Inferior parietal cortex (tissue), 1 donor: ENCODE data around the gene MIP.
"Not testable (repeated sequence)": the region's sequence is repeated elsewhere in the genome, so short reads cannot be mapped to it uniquely, and the experiment has no call there.

Experiments
- DNase-seq: peaks from one replicate; pipeline ENCODE4 v3.0.0-alpha.2; 2016; ENCODE audit errors: extremely low spot score

Gene MIP

DNA sequence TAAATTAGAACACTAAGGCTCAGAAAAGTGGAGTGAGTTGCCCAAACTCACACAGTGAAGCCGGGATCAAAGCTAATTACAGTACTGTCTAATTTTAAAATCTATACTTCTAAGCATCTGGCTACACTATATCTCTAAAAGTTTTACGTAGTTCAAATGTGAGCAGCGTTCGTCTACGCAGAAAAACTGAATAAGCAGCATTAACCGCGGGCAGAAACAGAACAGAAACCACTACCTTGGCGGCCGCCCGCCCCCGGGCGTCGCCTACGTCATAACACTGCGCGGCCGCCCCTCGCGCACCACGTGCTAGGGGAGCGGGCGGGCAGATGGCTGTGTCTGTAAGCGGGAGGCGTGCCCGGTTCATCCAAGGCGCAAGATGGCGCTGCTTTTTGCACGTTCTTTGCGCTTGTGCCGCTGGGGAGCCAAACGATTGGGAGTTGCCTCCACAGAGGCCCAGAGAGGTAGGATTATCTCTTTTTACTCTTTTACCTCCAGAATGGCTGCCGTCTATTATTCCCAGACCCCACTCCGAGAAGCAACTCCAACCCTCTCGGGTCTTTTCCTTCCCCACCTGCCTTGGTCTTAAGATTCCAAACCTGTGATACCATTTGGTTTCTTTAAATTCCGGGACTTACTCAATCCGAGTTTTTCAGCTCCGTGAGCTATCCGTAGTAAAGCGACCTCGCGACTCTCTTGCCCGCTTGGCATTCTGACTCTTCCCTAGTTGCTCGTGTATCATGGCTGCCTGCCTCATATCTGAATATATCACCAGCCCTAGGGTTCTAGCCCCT is 14.0 kb upstream of the MIP start, which contains the start of gene SPRYD4:
TSS of gene SPRYD4 (plus strand) at position 363 of the 791 bp plus-strand sequence. CDS start at position 377, 14 bp downstream.
- peak; percentile 96 for DNase-seq

DNA sequence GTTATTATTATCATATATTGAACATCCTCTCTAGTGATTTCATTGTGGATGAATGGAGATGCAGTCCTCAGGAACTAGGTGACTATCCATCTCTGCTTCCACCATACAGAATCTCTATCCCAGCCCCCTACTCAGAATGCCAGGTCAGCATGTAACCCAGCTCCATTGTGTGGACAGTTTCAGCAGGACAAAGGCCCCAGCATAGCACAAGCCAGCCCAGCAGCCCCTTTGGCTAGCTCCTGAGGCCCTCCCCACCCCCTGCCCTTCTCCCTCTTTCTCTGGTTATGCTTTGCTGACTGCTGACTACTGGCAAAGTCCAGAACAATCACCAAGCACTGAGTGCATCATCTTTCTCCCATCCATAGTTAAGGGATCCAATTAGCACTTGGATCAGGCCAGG is 8.1 kb upstream of the MIP start:
- no peak for DNase-seq

DNA sequence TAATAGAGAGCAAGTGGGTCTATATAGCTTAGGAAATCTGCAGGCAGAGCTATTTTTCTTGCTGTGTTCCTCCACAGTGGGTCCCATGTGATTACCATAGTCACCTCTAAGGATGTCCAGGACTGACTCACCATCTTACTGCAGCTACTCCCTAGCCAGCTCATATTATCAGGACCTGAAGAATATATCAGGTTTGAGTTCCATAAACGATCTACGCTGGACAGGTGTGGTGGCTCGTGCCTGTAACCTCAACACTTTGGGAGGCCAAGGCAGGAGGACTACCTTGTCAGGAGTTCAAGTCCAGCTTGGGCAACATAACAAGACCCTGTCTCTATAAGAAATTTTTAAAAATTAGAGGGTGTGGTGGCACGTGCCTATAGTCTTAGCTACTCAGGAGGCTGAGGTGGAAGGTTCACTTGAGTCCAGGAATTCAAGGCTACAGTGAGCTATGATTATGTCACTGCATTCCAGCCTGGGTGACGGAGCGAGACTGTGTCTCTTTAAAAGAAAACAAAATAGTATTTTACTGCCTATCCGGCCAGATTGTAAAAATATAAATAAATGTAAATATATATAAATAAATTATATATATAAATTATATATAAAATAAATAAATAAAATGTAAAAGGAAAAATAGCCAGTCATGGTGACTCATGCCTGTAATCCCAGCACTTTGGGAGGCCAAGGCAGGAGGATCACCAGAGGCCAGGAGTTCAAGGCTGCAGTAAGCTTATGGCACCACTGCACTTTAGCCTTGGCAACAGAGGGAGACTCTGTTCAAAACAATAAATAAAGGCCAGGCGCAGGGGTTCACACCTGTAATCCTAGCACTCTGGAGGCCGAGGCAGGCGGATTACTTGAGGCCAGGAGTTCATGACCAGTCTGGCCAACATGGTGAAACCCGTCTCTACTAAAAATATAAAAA is 7.0 kb upstream of the MIP start:
- DNase-seq, result no peak

DNA sequence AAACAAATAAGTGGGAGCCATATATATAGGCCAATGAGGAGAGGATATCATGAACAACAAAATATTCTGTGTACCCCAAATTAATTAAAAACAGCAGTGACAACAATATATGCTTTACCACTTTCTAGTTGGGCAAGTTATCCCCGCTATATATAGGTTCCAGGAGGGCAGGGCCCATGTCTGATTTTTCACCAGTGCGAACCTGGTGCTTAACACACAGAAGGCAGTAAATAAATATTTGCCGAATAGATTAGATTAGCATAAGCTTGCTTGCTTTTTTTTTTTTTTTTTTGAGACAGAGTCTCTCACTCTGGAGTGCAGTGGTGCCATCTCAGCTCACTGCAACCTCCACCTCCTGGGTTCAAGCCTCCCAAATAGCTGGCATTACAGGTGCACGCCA is 3.4 kb upstream of the MIP start:
- DNase-seq, result no peak

DNA sequence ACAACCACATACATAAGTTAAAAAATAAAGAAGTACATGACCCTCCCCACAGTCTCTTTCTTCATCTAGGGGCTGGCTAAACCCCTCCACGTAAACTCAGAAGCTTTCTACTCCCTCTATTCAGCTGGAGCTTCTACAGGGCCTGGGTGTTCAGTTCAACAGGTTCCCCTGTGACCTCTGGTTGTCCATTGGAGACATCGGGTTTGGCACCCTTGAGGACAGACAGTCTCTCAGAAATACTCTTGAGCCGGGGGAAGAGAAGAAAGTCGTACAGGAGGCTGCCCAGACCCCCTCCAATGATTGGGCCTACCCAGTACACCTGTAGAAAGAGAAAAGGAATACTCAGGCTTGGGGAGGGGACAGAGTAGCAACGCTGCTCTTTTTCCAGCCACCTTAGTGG is 3.3 kb downstream of the MIP start:
- DNase-seq, result no peak

DNA sequence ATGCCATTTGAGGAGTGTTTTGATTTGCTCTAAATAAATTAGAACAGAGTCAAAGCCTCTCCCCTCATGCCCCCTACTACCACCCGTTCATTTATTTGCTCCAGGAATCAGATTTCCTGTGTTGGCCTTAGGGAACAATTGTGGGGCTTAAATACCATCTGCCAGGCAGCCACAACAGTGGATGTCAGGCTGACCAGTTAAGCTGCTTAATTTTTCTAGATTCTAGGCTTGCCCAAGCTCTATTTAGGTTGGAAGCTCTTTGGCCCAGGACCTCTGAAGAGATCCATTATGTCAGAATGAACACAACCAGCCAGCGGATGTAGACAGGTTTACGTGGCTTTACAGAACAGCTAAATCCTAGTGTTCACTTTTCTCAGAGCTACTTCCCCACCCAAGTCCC is 4.2 kb downstream of the MIP start:
- DNase-seq, result no peak

DNA sequence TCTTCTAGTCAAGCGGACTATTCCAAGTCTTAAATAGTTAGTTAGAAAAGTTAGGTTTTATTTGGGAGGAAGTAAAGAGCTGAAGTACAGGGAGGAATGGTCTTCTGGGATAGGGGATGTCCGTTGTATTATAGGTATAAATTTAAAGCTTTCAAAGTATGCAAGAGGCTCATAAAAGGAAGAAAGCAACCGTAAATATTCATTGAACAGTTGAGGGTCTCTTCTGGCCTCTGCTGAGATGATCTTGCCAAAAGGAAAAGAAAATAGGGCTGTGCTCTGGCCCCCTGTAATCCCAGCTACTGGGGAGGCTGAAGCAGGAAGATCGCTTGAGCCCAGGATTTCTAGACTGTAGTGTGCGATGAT is 4.9 kb downstream of the MIP start:
- DNase-seq, result no peak

DNA sequence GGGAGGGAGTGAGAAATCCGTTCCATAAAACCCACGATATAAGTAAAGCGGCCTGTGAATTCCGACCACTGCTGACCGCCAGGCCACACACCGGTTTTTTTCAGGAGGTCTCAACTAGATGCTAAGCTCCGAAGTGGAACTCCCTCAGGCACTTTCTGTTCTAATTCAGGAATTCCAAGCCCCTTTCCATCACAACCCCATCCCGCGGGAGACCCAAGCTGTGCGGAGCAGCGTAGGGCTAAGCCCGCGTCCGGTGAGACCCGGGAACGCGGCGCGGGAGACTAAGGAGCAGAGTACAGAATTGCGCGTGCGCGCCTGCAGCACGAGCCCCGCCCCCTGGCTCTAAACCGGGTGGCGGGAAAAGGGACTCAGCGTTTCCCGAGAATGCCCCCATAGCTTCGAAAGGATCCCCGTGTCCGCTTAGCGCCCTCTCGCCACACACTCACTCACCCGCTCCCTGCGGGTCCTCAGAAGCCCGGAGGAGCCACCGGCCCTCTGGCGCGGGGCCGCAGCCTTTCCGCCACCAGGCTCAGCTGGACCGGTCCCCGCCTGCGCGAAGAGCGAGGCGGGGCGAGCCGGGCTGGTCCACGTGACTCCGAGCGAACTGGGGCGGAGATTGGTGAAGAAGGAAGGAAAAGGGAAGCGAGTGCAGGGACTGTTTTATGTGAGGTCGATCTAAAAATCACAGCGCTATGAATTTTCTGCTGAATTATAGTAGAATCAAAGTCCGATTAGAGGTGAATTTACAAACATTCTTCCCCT is 5.4 kb downstream of the MIP start, which contains the start of gene TIMELESS:
TSS of gene TIMELESS (minus strand) at position 567 of the 762 bp plus-strand sequence. CDS start 15,256 bp downstream, outside the sequence.
- DNase-seq, result peak; percentile 92

DNA sequence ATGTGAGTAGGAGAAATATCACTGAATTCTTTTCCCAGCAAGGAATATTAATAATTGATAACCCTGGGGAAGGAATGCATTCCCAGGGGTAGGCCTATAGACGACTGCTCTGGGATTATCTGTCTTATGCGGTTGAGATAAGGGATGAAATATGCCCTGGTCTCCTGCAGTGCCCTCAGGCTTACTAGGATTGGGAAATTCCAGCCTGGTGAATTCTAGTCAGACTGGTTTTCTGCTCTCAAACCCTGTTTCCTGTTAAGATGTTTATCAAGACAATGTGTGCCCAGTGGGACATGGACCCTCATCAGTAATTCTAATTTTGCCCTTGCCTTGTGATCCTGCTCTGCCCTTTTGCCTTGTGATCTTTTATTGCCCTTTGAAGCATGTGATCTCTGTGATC is 11.2 kb downstream of the MIP start:
- not testable (repeated sequence) for DNase-seq

DNA sequence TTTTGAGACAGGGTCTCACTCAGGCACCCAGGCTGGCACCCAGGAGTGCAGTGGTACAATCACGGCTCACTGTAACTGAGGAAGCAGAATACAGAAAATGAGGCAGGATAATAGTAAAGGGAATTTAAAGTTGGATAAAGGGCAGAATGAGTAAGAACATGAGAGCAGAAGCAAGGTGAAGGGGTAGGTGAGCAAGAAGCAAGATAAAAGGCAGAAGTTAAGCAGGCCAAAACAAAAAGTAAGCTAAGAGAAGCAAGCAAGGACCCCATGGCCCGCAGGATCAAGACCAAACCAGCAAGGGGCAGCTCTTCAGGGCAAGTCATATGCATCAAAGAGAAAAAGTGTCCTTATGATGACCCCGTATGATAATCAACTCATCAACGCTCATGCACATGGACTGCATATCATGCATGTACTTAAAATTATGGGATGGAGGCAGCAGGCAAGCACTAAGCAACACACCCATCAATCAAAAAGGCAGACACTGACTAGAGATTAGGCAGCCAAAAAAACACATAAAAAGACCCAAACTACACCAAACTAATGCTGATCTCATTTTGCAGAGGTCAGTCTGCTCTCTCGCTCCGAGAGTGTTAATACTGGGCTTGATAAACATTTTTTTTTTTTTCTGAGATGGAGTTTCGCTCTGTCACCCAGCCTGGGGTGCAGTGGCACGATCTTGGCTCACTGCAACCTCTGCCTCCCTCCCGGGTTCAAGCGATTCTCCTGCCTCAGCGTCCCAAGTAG is 16.9 kb downstream of the MIP start:
- peak; percentile 5 for DNase-seq

DNA sequence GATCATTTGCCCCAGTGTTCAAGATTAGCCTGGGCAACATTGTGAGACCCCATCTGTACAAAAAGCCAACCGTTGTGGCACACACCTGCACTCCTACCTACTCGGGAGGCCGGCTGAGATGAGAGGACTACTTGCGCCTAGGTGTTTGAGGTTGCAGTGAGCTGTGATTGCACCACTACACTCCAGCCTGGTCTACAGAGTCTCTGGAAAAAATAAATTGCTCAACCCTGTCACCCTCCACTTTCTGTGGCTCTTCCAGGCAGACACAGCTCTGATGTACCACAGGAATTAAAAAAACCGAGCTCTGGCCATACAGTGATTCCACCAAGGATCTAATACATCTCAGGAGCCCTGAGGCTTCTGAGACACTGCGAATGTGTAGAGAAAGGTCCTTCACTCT is 19.6 kb downstream of the MIP start:
- no peak for DNase-seq

DNA sequence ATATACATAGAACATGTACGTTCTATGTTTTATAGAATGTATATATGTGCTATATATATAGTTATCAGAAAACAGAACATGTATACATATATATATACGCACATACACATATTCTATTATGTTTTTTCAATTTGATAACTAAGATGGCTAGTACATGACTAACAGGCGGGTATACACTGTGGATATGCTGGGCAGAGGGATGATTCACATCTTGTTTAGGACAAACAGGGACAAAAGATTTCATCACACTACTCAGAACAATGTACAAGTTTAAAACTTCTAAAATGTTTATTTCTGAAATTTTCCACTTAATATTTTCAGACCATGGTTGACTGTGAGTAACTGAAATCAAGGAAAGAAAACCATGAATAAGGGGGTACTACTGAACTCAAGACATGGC is 22.6 kb downstream of the MIP start:
- no peak for DNase-seq

DNA sequence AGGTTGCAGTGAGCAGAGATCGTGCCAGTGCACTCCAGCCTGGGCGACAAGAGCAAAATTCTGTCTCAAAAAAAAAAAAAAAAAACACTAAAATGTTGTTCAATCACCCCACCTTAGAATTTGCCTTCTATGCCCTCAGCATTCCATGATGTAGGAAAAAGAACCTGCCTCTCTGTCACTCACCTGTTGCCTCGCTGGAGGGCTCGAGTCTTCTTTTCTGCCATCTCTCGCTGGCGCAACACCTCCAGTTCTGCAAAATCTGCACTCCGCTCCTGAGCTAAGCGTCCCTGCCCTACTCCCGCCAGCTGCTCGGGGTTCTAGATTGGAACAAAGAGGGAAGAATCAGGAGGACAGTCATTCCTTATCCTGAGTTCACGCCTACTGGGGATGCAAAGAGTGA is 23.2 kb downstream of the MIP start:
- no peak for DNase-seq

DNA sequence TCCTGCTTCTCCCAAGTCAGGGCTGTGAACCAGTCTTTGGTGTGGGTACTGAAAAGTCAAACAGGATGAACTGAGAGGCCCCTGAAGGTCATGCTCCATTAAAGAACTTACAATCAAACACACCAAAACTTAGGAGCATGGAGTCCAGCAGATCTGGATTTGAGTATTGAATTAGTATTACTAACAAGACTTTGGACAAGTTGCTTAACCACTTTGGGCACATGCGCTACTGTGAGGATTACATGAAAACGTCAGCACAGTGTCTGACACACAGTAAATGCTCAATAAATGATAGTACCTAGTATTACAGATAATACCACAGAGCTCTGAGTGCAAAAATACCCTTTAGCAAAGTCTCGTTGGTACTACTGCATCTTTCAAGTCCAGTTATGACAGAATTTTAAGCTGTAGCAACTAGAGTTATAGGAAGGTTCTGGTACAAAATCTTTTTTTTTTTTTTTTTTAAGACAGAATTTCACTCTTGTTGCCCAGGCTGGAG is 28.5 kb downstream of the MIP start:
- no peak for DNase-seq

DNA sequence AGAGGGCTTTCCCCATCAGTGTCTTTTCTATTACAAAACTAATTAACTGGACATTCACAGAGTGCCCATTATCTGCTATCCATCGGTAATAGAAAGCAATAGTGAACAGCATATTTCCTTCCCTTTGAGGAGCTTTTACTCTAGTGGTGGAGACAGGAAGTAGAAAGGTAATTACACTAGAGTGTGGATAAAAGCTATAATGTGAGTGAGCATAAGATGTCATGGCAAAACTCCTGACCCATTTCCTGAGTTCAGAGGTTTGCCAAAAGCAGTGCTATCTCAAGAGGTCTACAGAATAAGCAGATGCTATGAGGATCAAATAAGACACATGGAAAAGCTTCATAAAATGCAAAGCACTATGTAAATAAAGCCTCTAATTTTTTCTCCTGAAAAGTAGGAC is 29.3 kb downstream of the MIP start:
- DNase-seq, result no peak

DNA sequence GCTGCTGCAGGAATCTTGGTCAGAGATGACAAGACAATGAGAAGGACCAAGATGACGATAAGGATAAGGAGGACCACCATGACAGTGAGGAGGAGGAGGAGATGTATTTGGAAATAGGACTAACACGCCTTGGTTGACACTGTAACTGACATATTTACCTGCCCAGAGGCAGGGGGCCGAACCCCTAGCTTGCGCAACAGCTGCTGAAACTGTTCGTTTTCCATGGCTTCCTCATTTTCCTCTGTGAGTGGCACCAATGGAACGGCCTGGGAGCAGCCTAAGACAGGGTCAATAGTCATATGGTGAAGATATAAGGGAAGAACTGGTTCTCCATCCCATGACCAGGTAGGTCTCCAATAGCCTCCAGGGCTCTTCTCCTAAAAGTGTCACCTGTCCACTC is 34.0 kb downstream of the MIP start:
- no peak for DNase-seq

DNA sequence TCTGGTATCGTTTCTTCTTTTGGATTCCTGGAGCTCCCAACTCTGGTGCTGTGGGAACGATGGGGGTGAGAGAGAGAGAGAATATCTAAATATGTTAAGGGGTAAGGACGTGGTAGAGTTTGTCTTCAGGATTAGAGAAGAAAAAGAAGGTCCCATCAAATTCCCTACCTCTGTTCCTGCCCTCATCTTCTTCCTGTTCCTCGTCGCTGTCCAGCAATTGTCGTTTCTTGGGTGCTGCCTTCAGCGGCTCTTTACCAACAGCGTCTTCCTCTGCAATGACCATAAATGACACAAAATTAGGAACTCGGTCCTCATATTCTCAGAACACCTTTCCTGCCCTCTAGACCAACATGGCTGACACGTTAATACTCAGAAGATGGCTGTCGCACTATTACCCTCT is 36.7 kb downstream of the MIP start:
- DNase-seq, result no peak

DNA sequence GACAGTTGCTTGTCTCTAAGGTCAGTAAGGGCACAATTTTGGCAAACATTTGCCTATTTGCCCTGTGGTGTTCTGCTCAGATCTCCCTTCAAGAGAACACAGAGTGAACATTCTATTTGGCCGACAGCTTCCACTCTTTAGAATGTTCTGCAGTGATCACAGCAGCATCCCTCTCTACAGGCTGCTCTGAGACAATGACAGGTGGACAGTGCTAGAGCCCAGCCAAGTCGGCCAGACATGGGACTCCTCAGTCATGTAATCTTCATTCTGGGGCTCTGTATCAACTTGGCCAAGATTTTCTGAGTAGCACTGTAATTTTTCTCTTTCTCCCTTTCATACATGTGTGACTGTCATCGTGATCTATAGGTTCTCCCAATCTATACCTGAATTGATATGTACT is 40.1 kb downstream of the MIP start:
- DNase-seq, result no peak

DNA sequence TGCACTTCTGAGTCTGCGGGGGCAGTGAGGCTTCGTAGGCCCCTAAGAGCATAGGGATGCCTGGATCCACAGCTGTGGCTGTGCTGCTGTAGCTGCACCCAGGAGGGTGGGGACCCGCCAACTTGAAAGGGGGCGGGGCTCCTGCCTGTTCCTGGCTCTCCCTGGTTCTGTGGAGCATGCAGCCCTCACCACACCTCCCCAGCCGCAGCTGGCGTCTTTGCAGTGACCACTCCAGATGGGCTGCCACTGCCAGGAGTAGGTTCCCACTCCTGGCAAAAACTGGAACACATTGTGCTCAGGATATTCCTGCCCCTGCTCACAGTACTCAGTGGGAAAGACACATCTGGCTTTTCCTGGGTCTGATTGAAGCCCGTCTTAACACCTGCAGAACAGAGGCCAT is 41.1 kb downstream of the MIP start:
- no peak for DNase-seq

DNA sequence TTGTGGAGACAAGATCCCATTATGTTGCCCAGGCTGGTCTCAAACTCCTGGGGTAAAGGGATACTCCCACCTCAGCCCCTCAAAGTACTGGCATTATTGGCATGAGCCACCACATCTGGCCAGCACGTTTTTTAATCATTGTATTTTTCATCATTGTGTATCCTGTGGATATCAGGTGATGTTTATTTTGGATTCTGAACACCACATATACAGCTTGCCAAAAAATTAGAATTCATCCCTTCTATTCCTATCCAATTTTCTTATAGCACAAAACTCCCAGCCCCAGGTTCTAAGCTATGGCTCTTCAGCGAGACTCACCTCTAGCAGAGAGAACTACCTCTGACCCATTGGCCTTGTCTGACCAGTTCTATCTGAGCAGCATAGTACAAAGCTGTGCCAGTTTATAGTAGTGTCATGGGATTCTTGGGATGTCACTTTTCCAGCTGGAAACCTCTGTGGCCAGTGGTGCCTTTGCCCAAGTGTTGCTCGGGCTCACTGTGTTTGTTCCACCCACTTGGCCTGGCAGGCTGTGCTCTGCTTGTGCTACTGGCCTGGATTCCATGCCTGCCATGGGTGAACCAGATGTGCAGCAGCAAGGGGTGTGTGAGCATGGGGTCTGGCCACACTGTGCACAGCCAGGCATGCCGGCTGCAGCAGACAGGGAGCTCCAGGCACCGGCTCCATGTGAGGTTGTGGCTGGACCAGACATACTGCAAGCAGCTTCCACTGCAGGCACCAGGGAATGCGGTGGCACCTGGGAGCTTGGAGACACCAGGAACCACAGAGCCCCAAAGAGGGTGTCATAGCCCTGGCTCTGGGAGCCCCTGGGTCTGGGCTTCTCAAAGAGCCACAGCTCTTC is 42.4 kb downstream of the MIP start:
- DNase-seq, result no peak
